Activated CD4-positive, alpha-beta T cell treated with anti-CD3 and anti-CD28 coated beads, Interleukin-2, amount 50 U/mL, for 24 hours (primary cell): ENCODE results near the gene ARSB.
"Not testable (repeated sequence)": the region's sequence is repeated elsewhere in the genome, so short reads cannot be mapped to it uniquely, and the experiment has no call there.

Experiments
- DNase-seq, 2 donors: peaks; one replicate each; pipeline ENCODE4 v3.0.0-alpha.2; 2020; ENCODE audit warnings: low read depth in 1 of 2, low spot score in 1 of 2

ARSB gene

DNA sequence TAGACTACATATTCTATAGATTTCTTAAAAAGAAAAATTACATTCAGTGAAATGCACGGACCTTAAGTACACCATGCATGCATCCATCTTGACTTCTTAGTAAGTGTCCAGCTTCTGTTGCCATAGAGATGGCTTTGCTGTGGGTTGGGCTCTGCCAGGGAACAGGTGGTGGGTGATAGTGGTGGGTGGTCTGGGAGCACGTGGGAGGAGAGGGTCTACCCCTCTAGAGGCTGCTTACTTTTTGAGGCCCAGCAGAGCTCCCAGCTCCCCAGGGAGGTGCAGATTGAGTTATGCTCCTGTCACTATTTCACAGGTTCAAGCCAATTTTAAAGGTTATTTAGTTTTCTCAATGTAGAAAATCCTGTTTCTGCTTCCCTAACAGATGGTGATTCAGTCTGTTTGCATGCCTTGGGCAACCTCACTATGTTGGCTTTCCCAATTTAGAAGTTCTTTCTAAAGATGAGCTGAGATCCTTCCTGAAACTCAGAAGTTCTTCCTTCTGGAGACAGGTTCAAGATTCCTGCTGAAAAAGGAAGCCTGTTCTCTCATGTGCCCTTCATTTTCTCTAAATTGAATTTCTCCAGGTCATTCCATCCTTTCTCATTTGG, 229.2 kb downstream of the ARSB start:
- DNase-seq = no peak

DNA sequence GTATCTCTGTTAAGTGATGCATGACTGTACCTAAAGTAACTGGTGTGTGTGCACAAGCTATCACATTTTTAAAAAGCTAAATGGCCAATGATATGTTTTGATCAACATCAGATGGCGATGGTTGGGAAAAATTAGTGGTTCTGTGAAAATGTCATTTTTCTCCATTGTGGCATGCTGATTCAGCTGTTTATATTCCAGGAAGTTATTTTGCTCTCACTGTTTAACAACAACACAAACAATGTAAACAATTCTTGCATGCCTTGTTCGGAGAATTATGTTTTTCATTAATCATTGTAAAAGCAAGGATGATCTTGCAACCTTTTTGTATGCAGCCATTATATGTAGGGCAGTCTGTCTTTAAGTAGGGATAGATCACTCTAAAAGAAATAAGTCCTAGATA, 230.5 kb downstream of the ARSB start:
- DNase-seq = no peak

DNA sequence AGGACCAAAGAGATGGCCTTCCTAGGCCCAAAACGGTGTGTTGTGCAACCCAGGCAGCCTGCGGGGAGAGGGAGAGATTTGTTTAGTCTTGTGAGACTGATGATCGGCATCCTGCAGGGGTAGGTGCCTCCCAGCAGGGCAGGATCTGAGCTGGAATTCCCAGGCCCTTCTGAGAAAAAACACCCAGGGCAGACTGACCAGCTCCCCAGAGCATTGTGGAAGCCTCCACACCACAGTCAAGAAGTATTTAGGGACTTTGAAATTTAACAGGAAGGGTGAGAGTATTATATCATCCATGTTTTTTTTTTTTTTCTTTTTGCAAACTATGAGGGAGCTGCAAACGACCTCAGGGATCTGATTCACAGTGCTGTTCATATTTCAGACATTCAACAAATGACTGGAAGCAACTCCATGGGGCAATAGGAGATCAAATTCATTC, 232.0 kb downstream of the ARSB start:
- DNase-seq = no peak

DNA sequence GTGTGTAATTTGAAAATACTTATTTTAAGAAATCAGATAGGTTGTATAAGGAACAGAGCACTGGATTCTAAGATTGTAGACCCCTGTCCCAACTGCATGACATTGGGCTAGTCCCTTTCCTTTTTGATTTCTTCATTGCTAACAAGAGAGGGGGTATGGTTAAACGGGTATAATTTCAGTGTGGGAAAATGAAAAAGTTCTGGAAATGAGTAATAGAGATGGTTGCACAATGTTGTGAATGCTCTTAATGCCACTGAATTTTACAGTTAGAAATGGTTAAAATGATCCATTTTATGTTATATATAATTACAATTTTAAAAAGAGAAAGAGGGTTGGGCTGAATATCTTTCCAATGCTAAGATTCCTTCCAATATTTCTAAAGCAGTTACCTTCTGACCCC, 233.2 kb downstream of the ARSB start:
- DNase-seq = no peak

- DNase-seq = no peak
Measured at GRCh38 chr5:78750281-78750680, 234.8 kb downstream of the ARSB start.

GRCh38 chr5:78747705-78748359, 237.3 kb downstream of the ARSB start:
- DNase-seq = no peak

- no peak for DNase-seq
Measured at GRCh38 chr5:78747055-78747454, 238.1 kb downstream of the ARSB start.

GRCh38 chr5:78746021-78746770, 238.9 kb downstream of the ARSB start:
- DNase-seq = no peak

- no peak for DNase-seq
Measured at GRCh38 chr5:78744951-78745534, 240.1 kb downstream of the ARSB start.

GRCh38 chr5:78741019-78741418, 244.1 kb downstream of the ARSB start:
- no peak for DNase-seq

DNA sequence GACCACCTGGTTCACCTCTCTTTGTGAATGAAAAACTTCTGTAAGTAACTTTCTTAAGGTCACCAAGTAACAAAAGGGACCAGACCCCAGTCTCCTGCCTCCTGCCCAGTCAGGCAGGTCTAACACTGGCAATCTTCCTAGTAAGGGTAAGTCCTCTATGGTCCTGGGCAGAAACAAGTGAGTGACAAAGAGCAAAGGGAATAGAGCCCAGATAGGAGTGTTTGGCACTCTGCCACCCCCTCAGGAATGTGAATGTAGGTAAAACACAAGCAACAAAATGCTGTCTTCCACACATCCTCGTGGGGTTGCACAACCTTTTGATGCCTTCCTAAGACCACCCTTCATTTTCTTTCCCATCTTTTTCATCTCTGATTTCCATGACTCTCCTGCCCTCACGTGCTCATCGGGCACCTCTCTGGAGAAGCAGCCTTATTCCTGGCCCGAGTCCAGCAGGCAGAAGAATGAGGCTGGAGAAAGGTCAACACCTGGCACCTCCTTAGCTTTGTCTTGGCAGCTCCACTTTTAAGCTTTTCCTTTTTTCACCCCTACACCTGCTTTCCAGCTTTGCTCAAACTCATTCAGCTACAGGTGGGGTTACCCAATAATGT, 246.3 kb downstream of the ARSB start:
- no peak for DNase-seq

DNA sequence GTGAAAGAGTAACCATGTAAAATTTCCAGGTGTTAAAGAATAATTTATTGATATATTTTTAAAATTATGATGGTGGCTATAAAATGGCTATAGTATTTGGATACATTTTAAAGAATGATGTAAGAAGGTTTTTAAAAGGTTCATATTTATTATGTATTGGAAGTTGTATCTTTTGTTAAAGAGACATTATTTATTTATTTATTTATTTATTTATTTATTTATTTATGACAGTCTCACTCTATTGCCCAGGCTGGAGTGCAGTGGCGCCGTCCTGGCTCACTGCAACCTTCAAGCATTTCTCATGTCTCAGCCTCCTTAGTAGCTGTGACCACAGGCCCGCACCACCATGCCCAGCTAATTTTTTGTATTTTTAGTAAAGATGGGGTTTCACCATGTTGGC, 247.0 kb downstream of the ARSB start:
- DNase-seq = no peak

- no peak for DNase-seq
Measured at GRCh38 chr5:78735834-78736463, 249.2 kb downstream of the ARSB start.

DNA sequence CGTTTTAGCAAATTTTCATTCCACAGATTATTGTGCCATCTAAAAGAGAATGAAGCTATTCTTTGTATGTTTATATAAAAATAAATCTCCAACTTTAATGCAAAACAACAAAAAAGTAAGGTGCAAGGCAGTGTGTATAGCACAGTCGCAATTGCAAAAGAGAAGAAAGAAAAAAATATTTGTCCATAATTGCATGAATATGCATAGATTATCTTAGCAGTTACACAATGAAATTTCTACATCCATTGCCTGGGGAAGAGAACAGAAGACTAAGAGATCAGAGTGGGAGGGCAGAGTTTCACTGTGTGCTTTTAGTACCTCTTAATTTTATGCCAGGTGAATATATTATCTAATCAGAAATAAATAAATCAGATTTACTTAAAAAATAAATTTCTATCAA, 250.2 kb downstream of the ARSB start:
- no peak for DNase-seq

DNA sequence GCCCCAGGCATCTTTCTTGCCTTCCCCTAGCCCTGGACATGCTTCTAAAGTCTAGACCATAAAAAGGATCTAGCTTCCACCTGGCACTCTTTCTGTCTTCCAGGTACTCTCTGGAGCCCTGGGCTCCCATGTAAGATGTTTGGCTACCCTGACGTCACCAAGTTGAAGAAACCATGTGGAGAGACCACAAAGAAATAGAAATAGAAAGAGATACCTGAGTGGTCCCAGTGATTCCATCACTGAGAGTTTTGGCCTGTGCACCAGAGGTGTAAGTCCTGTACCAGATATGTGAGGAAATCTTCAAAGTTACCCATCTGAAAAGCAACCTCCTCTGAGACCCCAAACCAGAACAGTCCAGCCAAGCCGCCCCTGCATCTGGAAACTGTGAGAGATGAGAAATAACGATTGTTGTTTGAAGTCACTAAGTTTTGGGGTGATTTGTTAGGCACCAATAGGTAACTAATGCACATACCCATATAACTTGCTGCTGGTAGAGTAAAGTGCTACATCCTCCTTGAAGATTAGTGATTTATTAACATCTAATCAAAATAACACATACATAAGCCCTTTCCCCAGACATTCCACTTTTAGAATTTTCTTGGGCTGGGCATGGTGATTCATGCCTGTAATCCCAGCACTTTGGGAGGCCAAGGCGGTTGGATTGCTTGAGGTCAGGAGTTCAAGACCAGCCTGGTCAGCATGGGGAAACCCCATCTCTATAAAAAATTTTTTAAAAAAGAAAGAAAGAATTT, 250.8 kb downstream of the ARSB start:
- DNase-seq = no peak

- not testable (repeated sequence) for DNase-seq
Measured at GRCh38 chr5:78732721-78733120, 252.4 kb downstream of the ARSB start.

DNA sequence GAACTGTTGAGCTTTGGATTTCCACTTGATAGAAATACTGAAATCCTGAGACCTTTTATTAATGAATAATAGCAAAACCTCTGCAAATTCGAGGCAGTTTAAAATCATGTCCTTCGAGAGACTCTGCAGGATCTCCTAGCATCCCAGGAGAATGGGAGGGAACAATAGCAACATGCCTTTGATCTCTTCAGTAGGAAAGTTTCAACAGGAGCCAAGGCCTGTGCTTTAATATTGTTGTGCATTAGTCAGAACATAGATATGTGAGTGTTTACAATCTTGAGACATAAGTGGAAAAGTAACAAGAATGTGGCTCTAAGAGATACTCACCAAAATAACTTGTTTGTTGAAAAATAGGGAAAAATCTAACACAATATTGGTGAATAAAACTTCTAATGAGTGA, 253.2 kb downstream of the ARSB start:
- DNase-seq = no peak

DNA sequence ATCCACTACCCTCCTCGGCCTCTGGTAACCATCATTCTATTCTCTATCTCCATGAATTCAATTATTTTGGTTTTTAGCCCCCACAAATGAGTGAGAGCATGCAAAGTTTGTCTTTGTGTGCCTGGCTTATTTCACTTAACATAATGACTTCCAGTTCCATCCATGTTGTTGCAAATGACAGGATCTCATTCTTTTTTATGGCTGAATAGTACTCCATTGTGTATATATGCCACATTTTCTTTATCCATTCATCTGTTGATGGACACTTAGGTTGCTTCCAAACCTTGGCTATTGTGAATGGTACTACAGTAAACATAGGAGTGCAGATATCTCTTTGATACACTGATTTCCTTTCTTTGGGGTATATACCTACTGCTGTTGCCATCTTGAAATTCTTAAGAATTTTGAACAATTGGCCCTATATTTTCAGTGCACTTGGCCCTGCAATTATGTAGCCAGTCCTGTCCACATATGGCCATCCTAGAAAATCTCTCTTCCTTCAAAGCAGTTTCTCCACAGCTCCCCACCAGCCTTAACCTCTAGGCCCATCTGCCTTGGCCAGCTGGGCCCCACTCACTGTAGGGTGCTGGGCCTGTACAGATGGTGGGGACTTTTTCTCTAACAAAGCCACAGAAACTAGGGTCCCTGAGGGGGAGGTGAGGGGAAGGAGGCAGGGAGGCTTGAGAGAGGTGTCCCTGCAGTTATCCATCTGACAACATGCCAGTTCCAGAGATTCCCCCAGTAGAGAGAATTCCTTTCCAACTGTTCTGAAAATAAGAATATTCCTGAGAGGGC, 254.6 kb downstream of the ARSB start:
- DNase-seq = no peak
